ENCODE measurements around the gene PAX5.

The PAX5 gene

GRCh38 chr9:37011530-37011929 is 22.5 kb downstream of the PAX5 start:
- no peak for DNase-seq

- no peak for DNase-seq
Measured at GRCh38 chr9:37010976-37011375, 23.1 kb downstream of the PAX5 start.

GRCh38 chr9:37010180-37010579 is 23.9 kb downstream of the PAX5 start:
- DNase-seq, result no peak

- DNase-seq, result no peak
Measured at GRCh38 chr9:37007295-37007694, 26.8 kb downstream of the PAX5 start.

- DNase-seq, result no peak
Measured at GRCh38 chr9:37005517-37006140, 28.4 kb downstream of the PAX5 start.

- no peak for DNase-seq
Measured at GRCh38 chr9:37004424-37004935, 29.6 kb downstream of the PAX5 start.

GRCh38 chr9:37002413-37003217 is 31.5 kb downstream of the PAX5 start:
- no peak for DNase-seq

GRCh38 chr9:37002036-37002412 is 32.0 kb downstream of the PAX5 start:
- no peak for DNase-seq

- DNase-seq, result no peak
Measured at GRCh38 chr9:37001459-37001858, 32.6 kb downstream of the PAX5 start.

- no peak for DNase-seq
Measured at GRCh38 chr9:36999728-37000333, 34.2 kb downstream of the PAX5 start.

GRCh38 chr9:36997414-36997813 is 36.7 kb downstream of the PAX5 start:
- DNase-seq, result no peak

- DNase-seq, result no peak
Measured at GRCh38 chr9:36996706-36997086, 37.4 kb downstream of the PAX5 start.

GRCh38 chr9:36995927-36996705 is 38.0 kb downstream of the PAX5 start:
- DNase-seq, result no peak

GRCh38 chr9:36993933-36994764 is 39.9 kb downstream of the PAX5 start:
- DNase-seq, result no peak

GRCh38 chr9:36992501-36993316 is 41.4 kb downstream of the PAX5 start:
- DNase-seq, result no peak

GRCh38 chr9:36991516-36992134 is 42.4 kb downstream of the PAX5 start:
- no peak for DNase-seq

- DNase-seq, result no peak
Measured at GRCh38 chr9:36988848-36989247, 45.2 kb downstream of the PAX5 start.

- DNase-seq, result no peak
Measured at GRCh38 chr9:36987891-36988290, 46.2 kb downstream of the PAX5 start.

- DNase-seq, result no peak
Measured at GRCh38 chr9:36987409-36987808, 46.7 kb downstream of the PAX5 start.

- DNase-seq, result no peak
Measured at GRCh38 chr9:36986468-36987408, 47.3 kb downstream of the PAX5 start.
